ENCODE results near the gene ACTR2. TPM values are rescaled to one million over a fixed set of nuclear protein-coding genes. Genes with fewer than 3 reads are reported as not detected.

ACTR2 gene
- total and polyA plus RNA-seq, 8 donors: 19.8 to 115 (median 58.9) TPM

DNA sequence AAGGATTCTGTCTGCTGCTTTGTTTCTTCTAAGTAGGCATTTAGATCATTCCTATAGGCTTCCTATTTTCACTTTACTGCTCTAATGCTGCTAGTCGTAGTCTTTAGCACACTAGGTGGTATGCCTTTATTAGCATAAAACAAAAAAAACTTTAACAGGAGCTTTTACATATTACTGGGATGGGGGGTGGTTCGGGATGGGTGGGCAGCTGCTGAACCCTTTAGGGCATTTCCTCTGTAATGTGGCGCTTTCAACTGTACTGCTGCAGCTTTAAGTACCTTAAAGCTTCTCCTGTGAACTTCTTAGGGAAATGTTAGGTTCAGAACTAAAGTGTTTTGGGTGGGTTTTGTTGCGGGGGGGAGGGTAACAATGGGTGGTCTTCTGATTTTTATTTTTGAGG is 41.3 kb downstream of the ACTR2 start:
- H3K27ac ChIP-seq: no peak overlapping the region
- DNase-seq (no peak), FAIRE-seq (no peak), ATAC-seq (no peak)
- H3K9me3 ChIP-seq: no peaks in the 10 kb centered on the region
- intact Hi-C loops (cut with DNase I): loop anchor here (5.0 to 10.0 kb wide), 3 partner anchors 278 to 288 kb away; no protein-coding TSS in a partner anchor
- H3K36me3 ChIP-seq: peaks cover 0 to 3% (median 2%) of the 10 kb centered on the region in 3 donors
- H3K4me3 ChIP-seq: no peak overlapping the region
- TF ChIP-seq, protein P1, sequence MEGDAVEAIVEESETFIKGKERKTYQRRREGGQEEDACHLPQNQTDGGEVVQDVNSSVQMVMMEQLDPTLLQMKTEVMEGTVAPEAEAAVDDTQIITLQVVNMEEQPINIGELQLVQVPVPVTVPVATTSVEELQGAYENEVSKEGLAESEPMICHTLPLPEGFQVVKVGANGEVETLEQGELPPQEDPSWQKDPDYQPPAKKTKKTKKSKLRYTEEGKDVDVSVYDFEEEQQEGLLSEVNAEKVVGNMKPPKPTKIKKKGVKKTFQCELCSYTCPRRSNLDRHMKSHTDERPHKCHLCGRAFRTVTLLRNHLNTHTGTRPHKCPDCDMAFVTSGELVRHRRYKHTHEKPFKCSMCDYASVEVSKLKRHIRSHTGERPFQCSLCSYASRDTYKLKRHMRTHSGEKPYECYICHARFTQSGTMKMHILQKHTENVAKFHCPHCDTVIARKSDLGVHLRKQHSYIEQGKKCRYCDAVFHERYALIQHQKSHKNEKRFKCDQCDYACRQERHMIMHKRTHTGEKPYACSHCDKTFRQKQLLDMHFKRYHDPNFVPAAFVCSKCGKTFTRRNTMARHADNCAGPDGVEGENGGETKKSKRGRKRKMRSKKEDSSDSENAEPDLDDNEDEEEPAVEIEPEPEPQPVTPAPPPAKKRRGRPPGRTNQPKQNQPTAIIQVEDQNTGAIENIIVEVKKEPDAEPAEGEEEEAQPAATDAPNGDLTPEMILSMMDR (IDR thresholded peaks at IDR 0.05): no peak
- 82 to 92% methylated on average over 4 of the region's 4 CpGs for WGBS, 2 donors
- no peaks in the 10 kb centered on the region for H3K4me1 ChIP-seq
- H3K27me3 ChIP-seq: no peaks in the 10 kb centered on the region

DNA sequence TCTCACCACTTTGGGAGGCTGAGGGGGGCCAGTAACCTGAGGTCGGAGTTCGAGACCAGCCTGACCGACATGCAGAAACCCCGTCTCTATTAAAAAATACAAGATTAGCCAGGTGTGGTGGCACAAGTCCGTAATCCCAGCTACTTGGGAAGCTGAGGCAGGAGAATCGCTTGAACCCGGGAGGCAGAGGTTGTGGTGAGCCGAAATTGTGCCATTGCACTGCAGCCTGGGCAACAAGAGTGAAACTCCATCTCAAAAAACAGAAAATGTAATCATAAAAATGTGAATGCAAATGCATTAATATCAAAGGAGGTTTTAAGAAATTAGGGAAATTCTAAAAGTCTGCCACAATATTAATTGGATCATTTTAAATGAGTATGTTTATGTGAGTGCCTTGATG is 45.7 kb downstream of the ACTR2 start:
- DNase-seq (no peak), ATAC-seq (no peak), FAIRE-seq (no peak)
- peaks cover 0 to 3% (median 2%) of the 10 kb centered on the region in 3 donors for H3K36me3 ChIP-seq
- 94 to 96% methylated on average over 8 of the region's 8 CpGs for WGBS, 2 donors
- H3K9me3 ChIP-seq: no peaks in the 10 kb centered on the region
- TF ChIP-seq, protein P1 (IDR thresholded peaks at IDR 0.05): no peak
- intact Hi-C loops (cut with DNase I): no loop called here
- H3K4me1 ChIP-seq: no peaks in the 10 kb centered on the region
- H3K4me3 ChIP-seq: no peak overlapping the region
- no peaks in the 10 kb centered on the region for H3K27me3 ChIP-seq
- no peak overlapping the region for H3K27ac ChIP-seq

DNA sequence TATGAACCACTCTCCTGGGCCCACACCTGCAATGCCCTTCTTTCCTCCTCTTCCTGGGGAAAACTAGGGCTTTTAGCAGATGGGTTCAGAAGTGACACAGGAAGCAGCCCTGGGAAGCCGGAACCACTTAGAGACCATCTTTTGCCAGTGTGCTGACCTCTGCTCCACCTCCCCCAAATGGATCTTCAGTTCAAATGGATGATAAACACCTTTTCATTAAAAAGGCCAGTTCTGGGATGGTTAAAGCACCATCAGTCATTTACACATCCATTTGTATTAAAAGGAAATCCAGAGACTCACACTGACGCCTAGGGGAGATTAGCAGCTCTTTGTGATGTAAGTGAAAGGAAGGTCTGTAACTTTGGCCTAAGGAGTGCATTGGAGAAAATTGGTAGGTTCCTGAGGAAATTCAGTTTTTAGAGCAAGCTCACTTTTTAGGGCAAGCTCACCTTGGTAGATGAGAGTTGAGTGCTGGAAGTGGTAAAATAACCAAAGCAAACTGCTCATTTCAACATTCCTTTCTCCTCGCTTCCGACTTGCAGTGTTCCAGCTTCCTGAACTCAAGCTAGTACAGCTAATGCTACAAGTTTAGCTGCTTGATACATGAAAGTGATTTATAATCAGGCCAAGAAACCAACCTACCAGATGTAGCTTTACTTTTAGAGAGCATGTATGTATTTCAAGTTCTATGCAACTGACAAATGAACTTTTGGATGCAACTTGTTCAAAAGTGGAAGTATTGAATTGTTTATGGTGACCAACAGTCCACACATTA is 47.7 kb downstream of the ACTR2 start:
- Histone ChIP-seq H3K4me1 (no peaks in the 10 kb centered on the region), H3K9me3 (no peaks in the 10 kb centered on the region), H3K4me3 (no peak overlapping the region), H3K27ac (no peak overlapping the region), H3K36me3 (peaks cover 0 to 3% (median 2%) of the 10 kb centered on the region in 3 donors), H3K27me3 (no peaks in the 10 kb centered on the region)
- intact Hi-C loops (cut with DNase I): no loop called here
- ATAC-seq (no peak), FAIRE-seq (no peak), DNase-seq (no peak)
- WGBS, 2 donors: 85 to 86% methylated on average over 4 of the region's 4 CpGs
- TF ChIP-seq, protein P1 (IDR thresholded peaks at IDR 0.05): no peak

DNA sequence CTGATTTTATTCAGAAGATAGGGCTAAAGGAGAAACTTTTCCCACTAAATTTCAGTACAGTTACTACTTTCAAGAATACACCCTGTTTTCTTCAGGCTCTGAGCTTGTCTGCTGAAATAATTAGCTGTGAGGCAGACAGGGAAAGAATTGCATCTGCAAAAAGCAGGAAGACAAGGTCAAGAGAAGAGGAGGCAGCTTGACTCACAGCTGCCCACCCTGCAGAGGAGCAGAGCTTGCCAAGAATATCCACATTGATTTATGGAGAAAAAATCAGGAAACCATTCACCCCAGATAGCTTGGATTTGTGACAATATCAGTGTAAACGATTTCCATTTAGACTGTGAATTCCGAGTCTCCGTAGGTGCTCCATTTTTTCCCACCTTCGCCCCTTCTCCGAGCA is 49.0 kb downstream of the ACTR2 start:
- 65 to 71% methylated on average over 5 of the region's 5 CpGs for WGBS, 2 donors
- ATAC-seq (no peak), DNase-seq (no peak), FAIRE-seq (no peak)
- no peak overlapping the region for H3K4me3 ChIP-seq
- no peaks in the 10 kb centered on the region for H3K4me1 ChIP-seq
- intact Hi-C loops (cut with DNase I): no loop called here
- H3K27me3 ChIP-seq: no peaks in the 10 kb centered on the region
- peaks cover 0 to 3% (median 2%) of the 10 kb centered on the region in 3 donors for H3K36me3 ChIP-seq
- no peaks in the 10 kb centered on the region for H3K9me3 ChIP-seq
- no peak overlapping the region for H3K27ac ChIP-seq
- TF ChIP-seq, protein P1 (IDR thresholded peaks at IDR 0.05): no peak

DNA sequence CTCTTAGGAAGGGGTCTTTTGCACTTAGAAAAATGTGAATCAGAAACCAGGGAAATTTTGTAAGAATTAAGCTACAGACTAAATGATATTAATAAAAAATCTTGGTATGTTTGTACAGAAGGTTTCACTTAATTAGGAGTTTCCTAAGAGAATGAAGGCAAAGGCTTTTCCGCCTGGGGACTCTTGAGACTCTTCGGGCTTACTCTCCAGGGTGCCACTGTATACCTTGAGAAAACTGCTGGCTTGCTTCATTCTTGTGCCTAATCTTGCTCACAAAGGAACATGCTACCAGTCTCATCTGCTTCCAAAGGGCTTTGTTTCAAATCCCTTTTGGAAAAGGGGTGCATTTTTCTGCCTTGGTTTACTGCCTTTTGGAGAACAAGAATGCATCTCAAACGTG is 49.5 kb downstream of the ACTR2 start:
- TF ChIP-seq, protein P1 (IDR thresholded peaks at IDR 0.05): no peak
- Histone ChIP-seq H3K36me3 (peaks cover 0 to 3% (median 0%) of the 10 kb centered on the region in 3 donors), H3K27ac (no peak overlapping the region), H3K4me3 (no peak overlapping the region), H3K9me3 (no peaks in the 10 kb centered on the region), H3K27me3 (no peaks in the 10 kb centered on the region), H3K4me1 (no peaks in the 10 kb centered on the region)
- no peak for ATAC-seq
- 76 to 80% methylated on average over 3 of the region's 3 CpGs for WGBS, 2 donors
- DNase-seq: no peak
- FAIRE-seq: no peak
- intact Hi-C loops (cut with DNase I): no loop called here
